Neutrophil (primary cell): ENCODE data around the gene CAPN13.

Experiments
- H3K27ac ChIP-seq: fragments of 200-600 bp; sonication (generic); 2 replicates; pipeline ENCODE4 v1.5.1; 2016; ENCODE audit warnings: mild to moderate bottlenecking, moderate library complexity
- H3K27me3 ChIP-seq: fragments of 200-600 bp; sonication (generic); 2 replicates; pipeline ENCODE4 v1.6.0; 2016; ENCODE audit warnings: mild to moderate bottlenecking
- H3K36me3 ChIP-seq: fragments of 200-600 bp; sonication (generic); 2 replicates; pipeline ENCODE4 v1.5.1; 2017
- H3K4me1 ChIP-seq, 2 experiments: fragments of 200-600 bp in 1 of 2; sonication (generic) in 1 of 2; 1 replicate in 1 of 2; 2 replicates in 1 of 2; pipeline versions ENCODE4 v1.5.1 to v1.6.1; 2013 to 2016; ENCODE audit warnings: low read depth in 1 of 2, low read length in 1 of 2, mild to moderate bottlenecking in 1 of 2, moderate library complexity in 1 of 2; ENCODE audit not compliant: control insufficient read depth in 1 of 2, insufficient read depth in 1 of 2
- H3K4me3 ChIP-seq, 2 experiments: fragments of 200-600 bp in 1 of 2; sonication (generic) in 1 of 2; 1 replicate in 1 of 2; 2 replicates in 1 of 2; pipeline ENCODE4 v1.5.1; 2013 to 2016; ENCODE audit warnings: low read depth in 1 of 2, low read length in 1 of 2, mild to moderate bottlenecking in 1 of 2, moderate library complexity in 1 of 2
- H3K9me3 ChIP-seq: fragments of 200-600 bp; sonication (generic); 2 replicates; pipeline ENCODE4 v1.5.1; 2016
- TF ChIP-seq, protein P1 (sequence below): fragments of 200-600 bp; sonication (generic); IDR thresholded peaks from 2 replicates; pipeline ENCODE4 v1.5.1; 2016; ENCODE audit warnings: antibody characterized with exemption

CAPN13 gene

DNA sequence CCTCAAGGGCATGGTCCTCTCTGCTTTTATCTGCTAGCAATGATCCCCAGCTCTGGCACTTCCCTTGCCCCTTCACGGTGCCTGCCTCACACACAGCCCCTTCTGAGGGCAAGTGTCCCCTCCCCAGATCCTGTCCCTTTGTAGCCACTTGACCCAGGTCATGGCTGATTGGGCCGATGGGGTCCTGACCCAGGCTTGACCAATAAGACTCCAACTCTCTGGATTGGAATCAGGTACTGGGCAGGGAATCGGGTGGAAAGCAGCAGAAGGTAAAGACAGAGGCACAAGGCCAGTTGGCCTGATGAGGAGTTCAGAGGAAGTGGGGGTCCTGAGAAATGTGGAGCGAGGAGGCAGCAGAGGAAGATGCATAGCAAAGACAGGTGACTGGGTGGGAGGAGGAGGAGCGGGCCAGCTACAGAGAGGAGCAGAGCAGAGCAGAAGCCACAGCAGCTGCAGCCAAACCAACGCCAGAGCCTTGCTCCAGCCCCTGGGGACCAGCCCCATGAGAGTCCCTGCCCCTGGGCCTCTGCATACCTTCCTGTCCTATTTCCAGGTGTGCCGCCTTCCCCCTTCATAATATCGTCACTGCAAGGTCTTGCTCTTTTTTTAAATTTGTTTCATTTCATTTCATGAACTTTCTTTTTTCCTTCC, 39.1 kb downstream of the CAPN13 start:
- no peak overlapping the region for H3K4me3 ChIP-seq
- no peak overlapping the region for H3K27ac ChIP-seq
- H3K27me3 ChIP-seq, result no peaks in the 10 kb centered on the region
- H3K36me3 ChIP-seq, result no peaks in the 10 kb centered on the region
- no peaks in the 10 kb centered on the region for H3K4me1 ChIP-seq
- H3K9me3 ChIP-seq, result no peaks in the 10 kb centered on the region
- TF ChIP-seq, protein P1, sequence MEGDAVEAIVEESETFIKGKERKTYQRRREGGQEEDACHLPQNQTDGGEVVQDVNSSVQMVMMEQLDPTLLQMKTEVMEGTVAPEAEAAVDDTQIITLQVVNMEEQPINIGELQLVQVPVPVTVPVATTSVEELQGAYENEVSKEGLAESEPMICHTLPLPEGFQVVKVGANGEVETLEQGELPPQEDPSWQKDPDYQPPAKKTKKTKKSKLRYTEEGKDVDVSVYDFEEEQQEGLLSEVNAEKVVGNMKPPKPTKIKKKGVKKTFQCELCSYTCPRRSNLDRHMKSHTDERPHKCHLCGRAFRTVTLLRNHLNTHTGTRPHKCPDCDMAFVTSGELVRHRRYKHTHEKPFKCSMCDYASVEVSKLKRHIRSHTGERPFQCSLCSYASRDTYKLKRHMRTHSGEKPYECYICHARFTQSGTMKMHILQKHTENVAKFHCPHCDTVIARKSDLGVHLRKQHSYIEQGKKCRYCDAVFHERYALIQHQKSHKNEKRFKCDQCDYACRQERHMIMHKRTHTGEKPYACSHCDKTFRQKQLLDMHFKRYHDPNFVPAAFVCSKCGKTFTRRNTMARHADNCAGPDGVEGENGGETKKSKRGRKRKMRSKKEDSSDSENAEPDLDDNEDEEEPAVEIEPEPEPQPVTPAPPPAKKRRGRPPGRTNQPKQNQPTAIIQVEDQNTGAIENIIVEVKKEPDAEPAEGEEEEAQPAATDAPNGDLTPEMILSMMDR, result no peak

DNA sequence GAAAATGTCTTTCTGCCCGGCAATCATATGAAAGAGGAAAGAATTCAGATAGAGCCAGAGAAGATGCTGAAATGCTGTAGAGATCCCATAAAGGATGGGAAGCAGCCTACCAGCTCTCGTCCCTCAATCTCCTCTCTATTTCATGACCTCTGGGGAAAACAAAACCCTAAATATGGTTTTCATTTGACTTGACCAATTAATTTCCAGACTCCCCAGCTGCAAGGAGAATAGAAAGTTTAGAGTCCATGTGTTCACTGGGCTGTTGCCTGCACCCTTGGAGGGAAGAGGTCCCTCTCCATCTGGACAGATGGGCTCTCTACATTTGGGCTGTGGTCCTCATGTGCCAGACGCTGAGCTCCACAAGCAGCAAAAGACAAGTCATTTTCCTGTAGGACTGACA, 40.6 kb downstream of the CAPN13 start:
- Histone ChIP-seq H3K9me3 (no peaks in the 10 kb centered on the region), H3K27me3 (no peaks in the 10 kb centered on the region), H3K4me3 (no peak overlapping the region), H3K36me3 (no peaks in the 10 kb centered on the region), H3K27ac (no peak overlapping the region), H3K4me1 (no peaks in the 10 kb centered on the region)
- TF ChIP-seq, protein P1, result no peak

DNA sequence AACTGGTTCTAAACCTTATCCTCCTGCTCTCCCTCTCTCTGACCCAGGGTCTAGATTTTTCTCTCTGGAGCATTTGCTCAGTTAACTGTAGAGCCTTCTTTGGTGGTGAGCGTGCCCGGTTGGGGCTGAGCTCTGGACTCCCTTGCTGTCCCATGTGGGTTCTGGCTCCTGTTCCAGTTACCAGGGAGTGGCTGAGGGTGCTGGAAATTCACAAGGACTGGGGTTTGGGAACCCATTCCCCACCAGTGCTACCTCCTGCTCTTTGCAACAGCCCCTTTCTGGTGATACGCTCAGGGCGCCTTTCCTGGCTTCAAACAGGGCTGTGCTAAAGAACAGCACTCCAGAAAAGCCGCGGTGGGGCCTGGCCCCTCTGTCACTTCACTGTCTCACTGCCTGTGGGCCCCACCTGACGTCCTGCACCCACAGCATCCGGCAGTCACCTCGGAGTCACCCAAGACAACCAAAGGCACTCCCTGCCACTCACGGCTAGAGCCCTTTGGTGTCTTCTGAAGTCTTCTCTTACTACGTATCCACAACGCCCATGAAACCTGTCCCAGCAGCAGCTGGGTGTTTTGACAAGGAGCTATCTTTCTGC, 41.3 kb downstream of the CAPN13 start:
- no peaks in the 10 kb centered on the region for H3K36me3 ChIP-seq
- H3K4me1 ChIP-seq, result no peaks in the 10 kb centered on the region
- H3K27me3 ChIP-seq, result no peaks in the 10 kb centered on the region
- H3K4me3 ChIP-seq, result no peak overlapping the region
- TF ChIP-seq, protein P1, result no peak
- no peak overlapping the region for H3K27ac ChIP-seq
- H3K9me3 ChIP-seq, result no peaks in the 10 kb centered on the region

DNA sequence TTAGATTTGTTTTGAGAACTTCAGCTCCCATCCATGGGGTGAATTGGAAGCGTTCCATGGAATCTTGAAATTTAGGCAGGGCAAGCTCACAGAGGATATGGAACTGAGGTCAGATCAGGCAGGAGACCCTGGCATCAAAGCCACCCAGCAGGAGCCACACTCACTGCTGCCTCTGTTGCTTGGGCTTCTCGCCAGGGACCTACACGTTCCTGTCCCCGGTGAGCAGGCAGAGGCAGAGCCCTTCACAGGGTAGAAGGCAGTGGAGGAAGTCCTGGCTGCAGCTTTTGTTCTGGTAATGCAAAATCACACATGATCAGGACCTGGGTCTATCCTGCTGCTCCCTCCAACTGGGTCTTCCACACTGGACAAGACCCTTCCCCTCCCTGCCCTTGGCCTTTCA, 42.1 kb downstream of the CAPN13 start:
- H3K4me1 ChIP-seq, result no peaks in the 10 kb centered on the region
- no peak overlapping the region for H3K4me3 ChIP-seq
- H3K27ac ChIP-seq, result no peak overlapping the region
- H3K27me3 ChIP-seq, result no peaks in the 10 kb centered on the region
- no peaks in the 10 kb centered on the region for H3K36me3 ChIP-seq
- no peaks in the 10 kb centered on the region for H3K9me3 ChIP-seq
- TF ChIP-seq, protein P1, result no peak

DNA sequence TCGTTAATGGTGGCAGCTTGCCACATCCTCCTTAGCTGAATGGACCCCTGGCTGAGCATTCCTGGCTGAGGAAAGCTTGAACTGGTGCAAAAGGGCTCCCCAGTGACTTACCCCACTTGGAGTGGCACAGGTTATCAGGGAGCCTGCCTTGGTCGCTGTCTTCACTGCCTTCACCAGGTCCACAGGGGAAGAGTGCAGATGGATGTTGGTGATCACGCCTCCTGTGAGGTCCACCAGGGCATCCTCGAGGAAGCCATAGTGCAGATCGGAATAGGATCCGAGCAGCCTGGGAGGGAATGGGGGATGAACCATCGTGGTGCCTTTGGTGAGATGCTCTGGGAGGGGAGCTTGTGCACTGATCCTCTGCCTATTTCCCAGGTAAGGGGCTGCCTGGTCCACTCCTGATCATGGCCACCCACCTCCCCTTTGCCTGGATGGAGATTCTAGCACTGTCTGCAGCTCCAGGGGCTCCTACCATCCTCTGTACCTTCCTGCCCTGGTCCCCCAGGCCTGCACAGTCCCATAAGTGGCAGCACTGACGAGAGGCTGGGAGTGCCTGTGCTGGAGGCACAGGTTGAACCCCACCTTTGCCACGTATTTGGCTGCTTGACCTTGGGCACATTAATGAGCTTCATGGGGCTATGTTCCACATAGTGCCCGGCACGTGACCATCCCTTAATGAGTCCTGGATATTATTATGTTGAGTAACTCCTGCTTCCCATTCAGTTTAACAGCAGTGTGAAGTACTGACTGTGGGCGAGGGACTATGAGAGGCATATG, 43.0 kb downstream of the CAPN13 start:
- Histone ChIP-seq H3K4me1 (no peaks in the 10 kb centered on the region), H3K27ac (no peak overlapping the region), H3K36me3 (no peaks in the 10 kb centered on the region), H3K27me3 (no peaks in the 10 kb centered on the region), H3K4me3 (no peak overlapping the region), H3K9me3 (no peaks in the 10 kb centered on the region)
- TF ChIP-seq, protein P1, result no peak
